GM21528 (cell line): ENCODE measurements around the gene NEK5.

Experiments
- ATAC-seq: cut with Tn5 transposase; IDR thresholded peaks from one replicate; pipeline ENCODE4 v1.9.1; 2021; ENCODE audit warnings: mild to moderate bottlenecking, moderate library complexity; ENCODE audit not compliant: unreplicated experiment, low FRiP score

The NEK5 gene

GRCh38 chr13:52016296-52016695 is 112.6 kb downstream of the NEK5 start:
- no peak for ATAC-seq

DNA sequence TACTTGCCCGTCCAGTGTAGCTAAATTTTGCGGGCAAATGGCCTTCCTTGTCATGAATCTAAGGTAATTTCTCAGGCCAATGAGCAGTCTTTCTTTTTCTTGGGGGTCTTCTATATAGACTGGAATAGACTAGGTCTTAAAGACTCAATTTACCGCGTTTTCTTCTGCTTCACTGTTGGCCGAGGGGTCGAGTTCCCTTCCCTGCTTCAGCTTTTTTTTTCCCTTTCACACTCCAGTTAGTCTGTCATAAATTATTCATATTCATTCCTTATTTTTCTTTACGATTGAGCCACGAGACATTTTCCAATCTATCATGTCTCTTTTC is 116.4 kb downstream of the NEK5 start:
- peak; percentile 13 for ATAC-seq

DNA sequence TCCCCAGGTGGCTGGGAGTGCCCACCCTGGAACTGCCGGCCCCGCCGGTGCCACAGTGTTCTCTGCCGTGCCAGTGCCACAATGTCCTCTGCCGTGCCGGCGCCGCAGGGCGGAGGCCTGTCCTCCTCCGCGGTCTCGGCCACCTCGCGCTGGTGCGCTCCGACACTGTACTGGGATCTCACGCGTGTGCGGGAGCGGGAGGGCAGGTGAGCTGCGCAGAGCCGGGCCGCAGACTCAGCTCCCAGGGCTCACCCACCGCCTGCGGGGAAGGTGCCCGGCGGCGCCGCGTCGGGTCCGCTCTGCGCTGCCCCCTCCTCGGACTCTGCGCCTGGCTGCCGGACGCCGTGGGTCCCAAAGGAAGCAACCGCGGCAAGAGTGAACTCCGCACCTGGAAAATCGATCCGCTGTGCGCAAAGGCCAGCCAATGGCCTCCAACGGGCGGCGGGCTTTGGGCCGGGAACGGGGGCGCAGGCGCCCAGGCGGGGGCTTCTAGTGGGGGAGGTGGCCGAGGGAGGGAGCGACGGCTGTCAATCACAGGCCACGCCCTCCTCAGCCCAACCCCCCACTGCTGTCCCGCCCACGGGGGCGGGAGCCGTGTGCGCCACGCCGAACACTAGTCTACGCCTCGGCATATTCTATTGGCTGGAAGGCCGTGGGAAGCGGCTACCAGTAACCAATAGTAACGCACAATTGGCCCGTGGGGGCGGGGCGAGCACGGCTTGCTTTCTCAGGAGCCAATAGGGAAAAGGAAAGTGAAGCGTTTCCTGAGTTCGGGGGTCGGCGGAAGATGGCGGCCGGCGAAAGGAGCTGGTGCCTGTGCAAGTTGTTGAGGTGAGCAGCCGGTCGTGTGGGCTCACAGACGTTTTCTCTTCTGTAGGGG is 117.0 kb downstream of the NEK5 start, which contains the start of gene ALG11:
ALG11 (plus strand) TSS at position 767 of the 880 bp plus-strand sequence; CDS start at position 788, 21 bp downstream.
- peak; percentile 99 for ATAC-seq

DNA sequence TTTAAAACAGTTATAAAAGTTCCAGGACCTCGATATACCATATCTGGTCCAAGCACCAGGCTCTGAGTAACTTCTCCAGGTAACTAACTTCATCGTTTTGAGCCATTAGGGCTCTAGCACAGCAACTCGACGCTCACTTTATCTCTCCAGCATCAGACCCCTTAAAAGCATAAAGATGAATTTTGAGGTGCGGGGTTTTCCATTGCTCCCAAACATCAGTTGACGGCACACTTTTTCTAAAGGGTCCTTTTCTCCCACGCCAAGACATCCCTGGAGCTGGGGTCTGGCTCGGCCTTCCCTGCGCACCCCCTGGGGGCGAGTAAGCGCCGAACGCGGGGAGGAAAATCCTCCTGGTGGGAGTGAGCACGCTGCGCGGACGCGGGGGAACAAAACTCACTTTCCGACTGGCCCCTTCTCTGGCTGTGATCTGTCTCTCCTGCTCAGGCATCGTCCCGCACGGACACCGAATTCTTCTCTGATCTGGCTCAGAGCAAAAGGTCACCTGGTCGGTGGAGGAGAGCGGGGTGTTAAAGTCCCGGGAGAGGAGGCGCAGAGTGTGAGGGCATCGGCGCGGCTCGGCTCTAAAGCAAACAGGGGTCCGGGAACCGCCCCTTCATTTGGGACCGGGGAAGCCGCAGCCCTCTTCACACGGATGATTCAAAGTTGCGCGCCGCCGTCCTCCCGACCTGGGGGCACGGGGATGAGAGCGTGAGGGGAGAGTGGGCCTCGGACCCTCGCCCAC is 117.8 kb downstream of the NEK5 start, which contains the start of gene ATP7B:
ATP7B (minus strand) TSS at position 561 of the 742 bp plus-strand sequence; CDS start at position 448, 113 bp downstream.
- ATAC-seq = peak; percentile 12

DNA sequence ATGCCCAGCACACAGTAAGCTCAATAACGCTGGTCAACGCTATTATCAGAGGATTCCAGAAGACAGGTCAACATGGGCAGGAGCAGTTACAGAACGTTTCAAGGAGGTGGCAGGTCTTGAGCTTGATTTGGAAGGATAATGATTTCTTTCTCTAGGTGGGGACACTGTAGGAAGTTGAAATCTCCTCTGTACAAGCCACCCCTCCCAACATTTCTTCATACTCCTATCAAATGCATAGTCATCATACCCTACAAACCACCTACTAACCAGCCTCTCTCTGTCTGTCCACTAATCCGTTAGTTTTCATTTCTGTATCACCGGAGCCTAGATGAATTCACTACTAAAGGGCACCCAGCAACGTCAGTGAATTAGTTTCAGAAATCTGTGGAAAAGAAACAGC is 118.9 kb downstream of the NEK5 start:
- ATAC-seq = no peak

DNA sequence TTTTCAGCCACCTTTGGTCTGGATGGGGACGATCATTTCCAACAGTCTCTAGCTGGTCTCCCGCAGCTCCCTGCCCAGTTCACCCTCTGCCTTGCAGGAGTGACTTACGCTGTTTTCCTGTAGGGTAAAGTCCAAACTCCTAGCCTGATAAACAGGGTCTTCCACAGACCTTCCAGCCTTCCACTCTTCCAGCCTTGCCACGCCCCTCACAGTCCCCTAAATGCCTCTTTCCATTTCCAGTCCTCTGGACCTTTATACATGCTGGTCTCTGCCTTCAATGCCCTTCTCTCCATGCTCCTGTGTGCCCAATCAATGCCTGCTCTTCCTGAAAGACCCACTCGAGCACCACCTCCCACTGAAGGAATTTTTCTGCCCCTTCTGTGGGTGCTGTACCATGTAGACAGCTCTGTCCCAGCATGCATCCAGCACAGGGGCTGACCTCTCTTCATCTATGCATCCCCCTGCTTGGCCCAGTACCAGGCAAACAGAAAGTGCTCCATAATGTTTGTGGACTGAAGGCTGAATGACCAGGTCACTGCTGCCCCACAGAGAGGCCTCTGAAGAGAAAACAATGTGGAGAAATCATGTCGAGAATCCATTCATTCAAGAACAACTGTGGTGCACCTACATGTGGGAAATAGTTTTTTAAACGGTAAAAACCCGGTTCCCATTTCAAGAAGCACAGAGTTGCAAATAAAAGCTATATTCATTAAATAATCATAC is 122.2 kb downstream of the NEK5 start:
- no peak for ATAC-seq

DNA sequence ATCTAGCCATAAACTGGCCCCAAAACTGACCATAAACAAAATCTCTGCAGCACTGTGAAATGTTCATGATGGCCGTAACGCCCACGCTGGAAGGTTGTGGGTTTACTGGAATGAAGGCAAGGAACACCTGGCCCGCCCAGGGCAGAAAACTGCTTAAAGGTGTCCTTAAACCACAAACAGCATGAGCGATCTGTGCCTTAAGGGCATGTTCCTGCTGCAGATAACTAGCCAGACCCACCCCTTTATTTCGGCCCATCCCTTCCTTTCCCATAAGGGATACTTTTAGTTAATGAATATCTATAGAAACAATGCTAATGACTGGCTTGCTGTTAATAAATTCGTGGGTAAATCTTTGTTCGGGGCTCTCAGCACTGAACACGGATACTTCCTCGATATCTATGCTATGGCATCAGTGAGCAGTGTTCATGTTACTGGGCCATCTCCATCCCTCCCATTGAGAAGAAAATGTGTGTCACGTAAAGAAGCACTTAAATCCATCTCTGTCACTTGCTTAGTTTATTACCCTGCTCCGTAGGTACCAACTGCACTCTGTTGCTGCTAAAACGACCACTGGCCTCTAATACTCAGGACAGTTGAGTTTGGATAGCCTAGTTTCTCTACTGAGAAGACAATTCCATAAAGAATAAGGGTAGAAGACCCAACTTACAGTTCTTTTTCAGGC is 122.9 kb downstream of the NEK5 start:
- ATAC-seq = no peak

DNA sequence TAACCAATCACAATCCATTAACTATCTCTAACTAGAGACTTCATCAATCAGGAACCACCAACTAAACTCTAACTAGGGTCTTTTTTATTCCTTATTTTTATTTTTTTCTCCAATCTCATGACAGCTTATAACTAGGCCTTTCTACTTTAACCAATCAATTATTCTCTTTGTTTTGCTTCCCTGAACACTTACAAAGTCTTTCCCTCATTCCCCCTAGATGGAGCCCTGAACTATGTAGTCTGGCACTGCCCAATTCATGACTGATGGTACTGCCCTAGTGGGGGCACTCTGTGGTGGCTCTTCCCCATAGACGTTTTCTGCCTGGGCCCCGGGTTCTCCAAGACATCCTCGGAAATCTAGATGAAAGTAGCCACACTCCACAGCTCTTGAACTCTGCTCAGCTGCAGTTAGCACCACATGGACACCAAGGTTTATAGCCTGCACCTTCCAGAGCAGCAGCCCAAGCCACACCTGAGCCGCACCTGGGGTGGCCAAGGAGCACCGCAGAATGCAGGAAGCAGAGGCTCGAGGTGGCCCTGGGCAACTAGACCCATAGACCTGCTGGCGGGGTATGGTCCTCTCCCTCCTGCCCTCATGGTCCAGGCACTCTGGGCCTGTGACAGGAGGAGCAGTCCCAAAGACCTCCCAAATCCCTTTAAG is 124.2 kb downstream of the NEK5 start:
- ATAC-seq = no peak

DNA sequence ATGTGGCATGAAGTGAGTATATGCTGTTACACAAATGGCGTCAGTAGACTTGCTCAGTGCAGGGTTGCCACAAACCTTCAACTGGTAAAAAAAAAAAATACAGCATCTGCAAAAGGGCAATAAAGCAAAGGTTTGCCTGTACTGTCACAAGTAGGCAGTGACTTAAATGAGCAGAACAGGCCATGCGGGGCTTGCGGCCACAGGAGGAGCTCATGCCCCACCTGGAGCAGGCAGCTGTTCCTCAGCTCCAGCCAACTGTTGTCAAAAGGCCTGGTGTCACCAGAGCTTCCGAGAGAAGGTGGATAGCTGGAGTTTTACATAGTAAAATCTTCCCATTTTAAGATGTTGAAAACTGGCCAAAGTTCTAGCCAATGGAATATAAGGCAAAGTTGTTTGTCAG is 125.3 kb downstream of the NEK5 start:
- no peak for ATAC-seq

GRCh38 chr13:52002361-52002760 is 126.5 kb downstream of the NEK5 start:
- ATAC-seq = no peak

DNA sequence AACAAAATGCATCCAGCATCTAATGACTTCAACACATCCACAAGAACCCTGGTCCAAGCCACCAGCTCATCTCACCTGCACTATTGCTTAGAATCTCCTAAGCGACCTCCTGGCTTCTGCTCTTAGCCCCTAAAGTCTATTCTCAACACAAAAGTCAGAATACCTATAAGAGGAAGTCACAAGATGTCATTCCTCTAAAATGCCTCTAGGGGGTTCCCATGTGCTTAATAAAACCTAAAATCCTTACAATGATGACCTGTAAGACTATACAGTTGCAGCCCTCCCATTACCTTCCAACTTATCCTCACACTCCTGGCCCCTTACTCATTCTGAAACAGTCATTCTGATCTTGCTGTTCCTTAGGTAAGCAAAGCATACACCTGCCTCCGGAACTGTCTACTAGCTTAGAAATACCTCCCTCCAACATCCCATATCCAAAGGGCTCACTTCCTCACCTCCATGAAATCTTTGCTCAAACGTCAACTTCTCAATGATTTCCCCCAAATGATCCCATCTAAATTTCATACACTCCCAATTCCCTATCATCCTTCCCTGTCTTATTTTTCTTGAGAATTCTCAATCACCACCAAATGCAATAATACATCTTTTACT is 127.6 kb downstream of the NEK5 start:
- peak; percentile 77 for ATAC-seq

GRCh38 chr13:51999921-52000320 is 129.0 kb downstream of the NEK5 start:
- no peak for ATAC-seq

GRCh38 chr13:51999510-51999911 is 129.4 kb downstream of the NEK5 start:
- ATAC-seq = no peak

- ATAC-seq = no peak
These were observed 130.0 kb downstream of the NEK5 start for GRCh38 chr13:51998723-51999509.

GRCh38 chr13:51997641-51998330 is 131.1 kb downstream of the NEK5 start:
- no peak for ATAC-seq

DNA sequence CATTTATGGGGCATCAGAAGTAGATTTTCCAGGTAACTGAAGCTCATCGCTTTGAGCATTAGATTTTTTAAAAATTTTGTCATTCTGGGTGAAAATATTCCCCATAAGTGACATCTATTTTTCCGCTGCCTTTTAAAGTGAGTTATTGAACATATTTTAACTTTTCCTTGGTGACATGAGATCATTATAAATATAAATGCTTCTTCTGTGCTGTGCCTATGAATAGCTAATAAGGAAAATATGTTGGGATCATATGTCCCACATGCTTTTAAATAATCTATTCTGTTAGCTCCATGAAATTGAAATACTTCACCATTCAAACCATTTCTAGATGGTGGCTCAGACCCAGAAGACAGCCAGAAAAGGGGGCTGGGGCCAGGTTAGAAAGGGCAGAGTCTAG is 131.7 kb downstream of the NEK5 start:
- ATAC-seq = no peak

- no peak for ATAC-seq
These were observed 132.2 kb downstream of the NEK5 start for GRCh38 chr13:51996641-51997040.
